GF-D8 (cell line): ENCODE data around the gene TSPAN5.

Experiments used
- DNase-seq: peaks from one replicate; lab custom pipeline; 2025; lab: John Stamatoyannopoulos, UW

TSPAN5 gene

GRCh38 chr4:98448908-98449307, 209.5 kb downstream of the TSPAN5 start:
- no peak for DNase-seq

GRCh38 chr4:98447648-98448047, 210.8 kb downstream of the TSPAN5 start:
- DNase-seq, result no peak

GRCh38 chr4:98446499-98447375, 211.7 kb downstream of the TSPAN5 start:
- DNase-seq, result peak; percentile 55

- DNase-seq, result no peak
Observed at GRCh38 chr4:98444371-98444770, 214.0 kb downstream of the TSPAN5 start.

GRCh38 chr4:98434816-98435215, 223.6 kb downstream of the TSPAN5 start:
- no peak for DNase-seq

GRCh38 chr4:98433691-98434090, 224.7 kb downstream of the TSPAN5 start:
- no peak for DNase-seq

- no peak for DNase-seq
Observed at GRCh38 chr4:98430708-98431403, 227.6 kb downstream of the TSPAN5 start.

GRCh38 chr4:98423009-98423408, 235.4 kb downstream of the TSPAN5 start:
- no peak for DNase-seq

GRCh38 chr4:98421111-98421510, 237.3 kb downstream of the TSPAN5 start:
- no peak for DNase-seq
